NB4 (cell line): Measurements from ENCODE around the gene AMIGO2.

Experiments used
- CTCF ChIP-seq: IDR thresholded peaks from one replicate; pipeline ENCODE4 v1.5.1; 2012; ENCODE audit warnings: low read depth, low read length
- POLR2A ChIP-seq: IDR thresholded peaks from 2 replicates; pipeline ENCODE4 v1.6.1; 2011; ENCODE audit warnings: mild to moderate bottlenecking; ENCODE audit not compliant: insufficient read length; ENCODE audit errors: extremely low read depth

- TF ChIP-seq CTCF: no peak
- no peak for TF ChIP-seq POLR2A
Observed at GRCh38 chr12:47107926-47108325, 28.2 kb upstream of the AMIGO2 start.
